IPS-20b (cell line): Measurements from ENCODE around the gene TPGS1.
A peak's percentile ranks its signal among the peaks of the same experiment; 100 is the strongest.

Source experiments
- H3K27ac ChIP-seq: one replicate; pipeline ENCODE4 v1.5.1; 2013; ENCODE audit warnings: low read length
- H3K27me3 ChIP-seq: 2 replicates; pipeline ENCODE4 v1.6.1; 2013; ENCODE audit warnings: mild to moderate bottlenecking, low read length, inconsistent platforms; ENCODE audit not compliant: insufficient read depth
- H3K36me3 ChIP-seq: 2 replicates; pipeline ENCODE4 v1.6.1; 2013; ENCODE audit warnings: low read depth, mild to moderate bottlenecking, inconsistent platforms, low read length, moderate library complexity; ENCODE audit not compliant: insufficient read depth
- H3K4me1 ChIP-seq: 2 replicates; pipeline ENCODE4 v1.6.1; 2013; ENCODE audit warnings: mild to moderate bottlenecking, control low read depth, inconsistent platforms, low read length, moderate library complexity; ENCODE audit not compliant: insufficient read depth
- H3K4me3 ChIP-seq: 2 replicates; pipeline ENCODE4 v1.5.1; 2013; ENCODE audit warnings: mild to moderate bottlenecking, low read length, inconsistent platforms
- H3K9ac ChIP-seq: 2 replicates; pipeline ENCODE4 v1.6.1; 2013; ENCODE audit warnings: low read depth, mild to moderate bottlenecking, inconsistent platforms, low read length, moderate library complexity
- H3K9me3 ChIP-seq: 2 replicates; pipeline ENCODE4 v1.6.1; 2013; ENCODE audit warnings: mild to moderate bottlenecking, low read depth, low read length, inconsistent platforms; ENCODE audit not compliant: insufficient read depth

The TPGS1 gene

GRCh38 chr19:507286-508203 is at the start of gene TPGS1:
Gene TPGS1, plus strand, starts transcription at chr19:507497. Its CDS starts 10 bp downstream, at chr19:507507.
- Histone ChIP-seq H3K27ac (peak within 1 kb of the TSS; percentile 89), H3K27me3 (peaks cover 18% of the 10 kb centered on the region), H3K36me3 (peaks cover 7% of the 10 kb centered on the region; the same call in 1 of the 2 replicates), H3K4me1 (peaks cover 3% of the 10 kb centered on the region; the same call in 1 of the 2 replicates), H3K9ac (peak within 1 kb of the TSS; percentile 64), H3K4me3 (peak within 1 kb of the TSS; percentile 80), H3K9me3 (no peaks in the 10 kb centered on the region)

- Histone ChIP-seq H3K36me3 (no peaks in the 10 kb centered on the region), H3K27ac (no peak overlapping the region), H3K9ac (no peak overlapping the region), H3K4me1 (no peaks in the 10 kb centered on the region), H3K27me3 (peaks cover 28% of the 10 kb centered on the region), H3K4me3 (no peak overlapping the region), H3K9me3 (no peaks in the 10 kb centered on the region)
Measured at GRCh38 chr19:457636-458035, 49.7 kb upstream of the TPGS1 start.

- peaks cover 30% of the 10 kb centered on the region for H3K27me3 ChIP-seq
- H3K9me3 ChIP-seq, result no peaks in the 10 kb centered on the region
- H3K4me3 ChIP-seq, result no peak overlapping the region
- no peaks in the 10 kb centered on the region for H3K36me3 ChIP-seq
- no peak overlapping the region for H3K9ac ChIP-seq
- no peaks in the 10 kb centered on the region for H3K4me1 ChIP-seq
- no peak overlapping the region for H3K27ac ChIP-seq
Measured at GRCh38 chr19:458091-459042, 48.9 kb upstream of the TPGS1 start.

GRCh38 chr19:459724-460511 is 47.4 kb upstream of the TPGS1 start:
- Histone ChIP-seq H3K9me3 (no peaks in the 10 kb centered on the region), H3K27ac (no peak overlapping the region), H3K27me3 (peaks cover 30% of the 10 kb centered on the region), H3K9ac (no peak overlapping the region), H3K4me1 (no peaks in the 10 kb centered on the region), H3K4me3 (peak overlapping the region; percentile 66), H3K36me3 (no peaks in the 10 kb centered on the region)

GRCh38 chr19:460877-461720 is 46.2 kb upstream of the TPGS1 start, which contains the start of gene SHC2:
Gene SHC2, minus strand, starts transcription at chr19:461033. Its CDS starts 37 bp downstream, at chr19:460996.
- H3K4me3 ChIP-seq, result peak within 1 kb of the TSS; percentile 66
- H3K36me3 ChIP-seq, result no peaks in the 10 kb centered on the region
- no peak within 1 kb of the TSS for H3K27ac ChIP-seq
- no peak within 1 kb of the TSS for H3K9ac ChIP-seq
- no peaks in the 10 kb centered on the region for H3K4me1 ChIP-seq
- H3K27me3 ChIP-seq, result peaks cover 30% of the 10 kb centered on the region
- H3K9me3 ChIP-seq, result no peaks in the 10 kb centered on the region

GRCh38 chr19:461721-462551 is 45.4 kb upstream of the TPGS1 start:
- Histone ChIP-seq H3K9me3 (no peaks in the 10 kb centered on the region), H3K27me3 (peaks cover 30% of the 10 kb centered on the region), H3K27ac (no peak overlapping the region), H3K36me3 (no peaks in the 10 kb centered on the region), H3K4me3 (peak overlapping the region; percentile 56; the same call in 1 of the 2 replicates), H3K4me1 (no peaks in the 10 kb centered on the region), H3K9ac (no peak overlapping the region)

GRCh38 chr19:463483-464207 is 43.7 kb upstream of the TPGS1 start:
- Histone ChIP-seq H3K27me3 (peaks cover 30% of the 10 kb centered on the region), H3K4me1 (no peaks in the 10 kb centered on the region), H3K9ac (no peak overlapping the region), H3K36me3 (no peaks in the 10 kb centered on the region), H3K27ac (no peak overlapping the region), H3K4me3 (no peak overlapping the region), H3K9me3 (no peaks in the 10 kb centered on the region)

- Histone ChIP-seq H3K4me1 (no peaks in the 10 kb centered on the region), H3K9me3 (no peaks in the 10 kb centered on the region), H3K4me3 (no peak overlapping the region), H3K36me3 (no peaks in the 10 kb centered on the region), H3K27ac (no peak overlapping the region), H3K9ac (no peak overlapping the region), H3K27me3 (peaks cover 29% of the 10 kb centered on the region)
Measured at GRCh38 chr19:464208-464545, 43.1 kb upstream of the TPGS1 start.

- Histone ChIP-seq H3K4me1 (no peaks in the 10 kb centered on the region), H3K27me3 (peaks cover 20% of the 10 kb centered on the region), H3K27ac (no peak overlapping the region), H3K9me3 (no peaks in the 10 kb centered on the region), H3K9ac (no peak overlapping the region), H3K36me3 (no peaks in the 10 kb centered on the region), H3K4me3 (no peak overlapping the region)
Measured at GRCh38 chr19:465056-465816, 42.1 kb upstream of the TPGS1 start.
